Measurements from ENCODE around the gene RCHY1. TPM values are rescaled to one million over a fixed set of nuclear protein-coding genes. Genes with fewer than 3 reads are reported as not detected.

Gene RCHY1
- total and polyA plus RNA-seq, 2 donors (not counting 3 experiments of a cell fraction or from before 2014, with no cell fraction given): 21.1 to 30.9 TPM

- no peak overlapping the region for H3K4me3 ChIP-seq (replicated peaks in 1 of 3; ENCODE audit: insufficient read depth in 1 of 3, low read depth in 1 of 3, low read length in 3 of 3)
- CTCF ChIA-PET: interaction anchor here (0.6 to 1.6 kb wide), 9 partner anchors 9 to 1170 kb away, joined by 3 to 11 read pairs (median 5); partner anchors contain the start of genes PARM1, RCHY1 and THAP6
- H3K79me2 ChIP-seq (ENCODE audit: control insufficient read depth, insufficient read depth, low read length): no peaks in the 10 kb centered on the region
- no peaks in the 10 kb centered on the region for H3K9me3 ChIP-seq (replicated peaks; ENCODE audit: control insufficient read depth, insufficient read depth, low read length)
- dilution Hi-C loops (cut with MboI; ENCODE audit: extremely low pct_ligation_motif_present, low sequenced_read_pairs) (no loop called here), intact Hi-C loops (cut with micrococcal nuclease) (loop anchor here (5.0 kb wide), 1 partner anchor 558 kb away; the partner anchor contains the start of gene PARM1)
- H3K4me1 ChIP-seq (ENCODE audit: control insufficient read depth, extremely low read depth, insufficient read depth, low read length): no peaks in the 10 kb centered on the region
- no peak overlapping the region for H2AFZ ChIP-seq (ENCODE audit: low read depth, low read length)
- POLR2A ChIA-PET: interaction anchor here (0.6 kb wide), 1 partner anchor 1585 kb away, joined by 3 read pairs; the partner anchor contains the start of gene CCNI
- no peaks in the 10 kb centered on the region for H4K20me1 ChIP-seq (replicated peaks; ENCODE audit: control insufficient read depth, extremely low read depth, insufficient read depth, low read length)
- no peak overlapping the region for H3K27ac ChIP-seq (ENCODE audit: insufficient read depth, low read depth, low read length)
- peaks cover 2 to 10% of the 10 kb centered on the region in 2 experiments for H3K36me3 ChIP-seq (ENCODE audit: control insufficient read depth in 2 of 2, extremely low read depth in 1 of 2, insufficient read depth in 2 of 2, low read length in 2 of 2)
- no peak overlapping the region for H3K4me2 ChIP-seq (ENCODE audit: insufficient read depth, low read length)
- FAIRE-seq: no peak
- TF ChIP-seq JUN (IDR thresholded peaks at IDR 0.05; ENCODE audit: borderline replicate concordance, insufficient read depth, insufficient read length, low read depth) (no peak), GATA2 (IDR thresholded peaks at IDR 0.05; ENCODE audit: insufficient read depth, insufficient read length, low read depth, low read length) (no peak), EZH2 (IDR thresholded peaks at IDR 0.05; ENCODE audit: borderline replicate concordance, low read depth, low read length, severe bottlenecking) (no peak), MYC (IDR thresholded peaks at IDR 0.05; ENCODE audit: low read depth, low read length) (no peak), POLR2AphosphoS5 (IDR thresholded peaks at IDR 0.05; ENCODE audit: insufficient read depth, low read depth, low read length) (no peak), POLR2A (IDR thresholded peaks at IDR 0.05; ENCODE audit: low read depth, low read length) (no peak), CTCF (IDR thresholded peaks at IDR 0.05; ENCODE audit: extremely low read depth in 1 of 2, insufficient read depth in 1 of 2, low read depth in 1 of 2, low read length in 2 of 2) (no peak), MAX (IDR thresholded peaks at IDR 0.05; ENCODE audit: insufficient read depth, insufficient read length) (no peak), FOS (IDR thresholded peaks at IDR 0.05; ENCODE audit: borderline replicate concordance, insufficient read depth, low read length) (no peak)
- no peaks in the 10 kb centered on the region for H3K9me1 ChIP-seq (replicated peaks; ENCODE audit: control insufficient read depth, extremely low read depth, insufficient read depth, low read length)
- no peaks in the 10 kb centered on the region for H3K27me3 ChIP-seq (ENCODE audit: control insufficient read depth in 2 of 2, insufficient read depth in 2 of 2, low read length in 2 of 2)
- BruUV-seq (replicated peaks): no TSS peak
- DNase-seq (ENCODE audit: low read depth, low spot score): peak; percentile 23
- no peak overlapping the region for H3K9ac ChIP-seq (replicated peaks; ENCODE audit: extremely low read depth, insufficient read depth, low read length)
Observed at GRCh38 chr4:75490155-75490554, 24.0 kb downstream of the RCHY1 start.

All from endothelial cell of umbilical vein (primary cell).